NCI-H460 (cell line): ENCODE data around the gene MFAP3L. TPM values are rescaled to one million over a fixed set of nuclear protein-coding genes. Genes with fewer than 3 reads are reported as not detected.

Source experiments
- DNase-seq: peaks from one replicate; pipeline ENCODE4 v3.0.0-alpha.2; 2016; ENCODE audit warnings: low read depth; ENCODE audit errors: extremely low read depth
- total RNA-seq: library from RNA; depleted of rRNA; stranded (reverse); fragments of >200 nt; shearing (Covaris generic); gene quantifications from 2 replicates; pipeline ENCODE4 v1.2.3, GENCODE V29; 2014

Gene MFAP3L
- total RNA-seq, 1 experiment from 2014 or later, result 6.6 TPM

DNA sequence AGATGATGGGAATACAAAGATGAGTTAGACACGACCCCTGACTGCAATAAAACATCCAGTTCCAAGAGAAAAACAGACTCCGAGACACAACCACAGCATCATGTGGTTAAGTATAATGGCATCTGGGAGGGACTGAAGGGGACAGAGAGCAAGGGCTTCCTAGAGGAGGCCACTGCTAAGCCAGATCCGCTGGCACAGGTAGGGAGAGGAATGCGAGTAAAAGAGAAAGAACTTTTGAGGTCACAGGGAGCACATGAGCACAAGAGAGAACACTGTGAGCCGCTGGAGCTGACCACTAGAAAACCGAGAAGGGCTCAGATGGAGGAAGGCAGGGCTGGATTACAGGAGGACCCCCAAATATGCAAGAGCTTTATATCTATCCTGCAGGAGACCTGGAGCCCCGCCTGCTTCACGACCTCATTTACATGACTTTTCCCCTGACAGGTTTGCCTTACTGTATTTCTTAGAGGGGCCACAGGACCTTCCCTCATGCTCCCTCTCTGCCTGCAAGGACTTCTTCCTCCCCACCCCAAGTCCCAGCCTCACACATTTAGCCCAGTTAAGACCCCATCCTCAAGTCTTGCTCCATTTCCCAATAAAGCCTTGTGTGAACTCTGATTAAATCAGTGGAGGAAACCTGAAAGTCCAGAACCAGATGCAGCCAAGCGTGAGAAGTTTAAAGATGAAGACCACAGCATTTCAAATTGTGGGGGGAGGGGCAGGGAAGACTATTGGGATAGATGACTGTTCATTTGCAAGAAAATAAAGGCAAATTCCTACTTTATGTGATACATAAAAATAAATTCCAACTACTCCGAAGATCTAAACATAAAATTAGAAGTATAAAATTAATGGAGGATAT is 29.6 kb downstream of the MFAP3L start:
- DNase-seq, result no peak

DNA sequence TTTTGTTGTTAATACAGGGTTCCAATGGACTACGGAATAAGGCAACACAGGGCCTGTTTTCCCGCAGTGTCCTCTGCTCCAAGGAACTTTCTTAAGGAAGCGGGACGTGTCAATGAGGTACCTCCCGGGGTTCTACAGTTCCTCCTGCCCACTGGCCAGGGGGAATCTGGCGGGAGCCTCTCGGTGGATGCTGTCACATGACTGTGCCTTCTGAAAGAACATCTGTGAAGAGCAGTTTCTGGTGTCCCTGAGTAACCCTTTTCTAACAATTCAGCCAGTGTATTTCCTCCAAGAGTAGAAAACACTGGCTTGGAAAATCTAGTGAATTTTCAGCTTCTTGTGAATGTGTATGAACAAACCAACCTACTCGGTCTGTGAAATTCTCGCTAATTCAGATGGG is 32.7 kb downstream of the MFAP3L start:
- DNase-seq, result no peak

DNA sequence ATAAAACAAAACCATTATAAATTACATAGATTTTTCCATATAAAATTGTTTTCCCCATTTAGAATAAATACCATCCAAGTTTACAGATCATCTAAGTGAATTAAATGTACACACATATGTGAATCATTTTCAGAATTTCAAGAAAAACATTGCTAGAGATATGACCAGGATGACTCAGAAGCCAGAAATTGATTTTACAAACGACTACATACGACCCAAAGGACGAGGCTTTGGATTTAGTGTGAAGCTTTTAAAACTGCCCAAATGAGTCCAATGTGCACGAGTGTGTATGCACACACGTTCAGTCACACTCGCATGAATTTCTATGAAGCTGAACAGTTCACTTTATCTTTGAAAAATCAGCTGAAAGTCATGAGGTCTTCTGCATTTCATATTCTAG is 37.9 kb downstream of the MFAP3L start:
- DNase-seq, result no peak

DNA sequence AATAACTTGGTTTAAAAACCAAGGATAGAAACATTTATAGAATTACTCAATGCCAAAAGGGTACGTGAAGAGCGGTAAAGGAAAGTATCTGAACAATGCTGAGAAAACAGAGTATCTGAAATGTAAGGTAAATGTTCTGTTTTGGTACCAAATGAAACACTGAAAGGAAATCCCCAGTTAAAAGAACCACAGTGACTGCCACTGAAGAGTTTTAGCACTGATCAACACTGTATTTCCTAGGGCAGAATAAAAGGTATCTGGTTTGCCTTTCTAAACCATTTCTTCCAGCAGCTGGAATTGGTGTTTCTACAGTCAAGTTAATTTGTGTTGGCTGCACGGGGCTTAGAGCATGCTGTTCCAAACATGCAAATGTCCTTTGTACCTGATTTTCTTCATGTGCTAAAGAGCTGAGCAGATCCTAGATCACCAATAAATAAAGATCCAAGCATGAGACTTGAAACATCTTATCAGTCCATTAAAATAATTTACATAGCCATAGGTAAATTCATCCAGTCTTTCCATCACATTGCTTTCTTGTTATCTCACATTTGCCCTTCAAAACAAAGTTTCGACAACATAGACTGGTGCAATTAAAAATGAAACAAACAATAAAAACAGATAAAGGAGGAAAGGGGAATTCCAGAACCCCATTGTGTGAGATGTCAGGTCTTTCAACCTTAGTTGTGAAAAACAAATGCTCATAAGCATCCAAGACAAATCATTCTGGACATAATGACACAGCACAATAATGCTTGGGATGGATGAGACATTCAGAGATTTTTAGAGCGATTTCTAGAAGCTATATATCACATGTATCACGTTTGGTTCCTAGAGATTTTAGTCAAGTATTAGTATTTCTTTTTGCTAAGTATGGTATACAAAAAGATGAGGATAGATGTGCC is 38.6 kb downstream of the MFAP3L start:
- no peak for DNase-seq

DNA sequence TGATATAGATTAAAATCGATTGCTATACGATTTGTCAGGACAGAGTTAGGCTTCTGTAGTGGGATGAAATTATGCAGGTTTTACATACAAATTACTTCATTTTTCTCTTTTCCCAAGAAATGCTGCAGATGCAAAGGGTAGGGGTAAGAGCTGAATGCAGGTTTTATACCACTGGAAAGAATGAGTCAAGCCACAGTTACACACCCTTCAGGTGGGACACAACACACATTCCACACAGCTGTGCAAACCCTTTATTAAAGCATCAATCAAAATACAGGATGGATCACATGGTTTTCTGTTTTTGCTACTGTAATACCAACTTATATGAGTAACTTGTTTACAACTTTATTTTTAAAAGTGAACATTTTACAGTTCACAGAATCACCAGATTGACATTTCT is 39.8 kb downstream of the MFAP3L start:
- no peak for DNase-seq

DNA sequence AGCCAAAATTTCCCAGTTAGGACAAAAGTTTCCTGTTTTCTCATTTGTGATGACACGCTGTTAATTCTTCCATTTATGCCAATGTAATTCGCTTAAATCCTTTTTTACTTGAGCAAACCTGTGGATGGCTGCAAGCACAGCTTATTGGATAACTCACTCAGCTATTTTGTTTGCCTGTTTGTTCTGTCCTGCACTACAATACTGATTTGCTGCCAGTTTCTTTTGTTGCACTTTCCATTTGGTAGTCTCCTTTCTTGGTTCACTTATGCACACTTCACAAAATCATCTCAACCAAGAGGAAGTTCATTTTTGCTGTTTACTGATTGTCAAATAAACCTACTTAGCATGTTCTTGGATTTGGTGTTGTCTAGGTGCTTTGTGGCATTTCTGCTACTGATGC is 40.3 kb downstream of the MFAP3L start:
- DNase-seq, result no peak

DNA sequence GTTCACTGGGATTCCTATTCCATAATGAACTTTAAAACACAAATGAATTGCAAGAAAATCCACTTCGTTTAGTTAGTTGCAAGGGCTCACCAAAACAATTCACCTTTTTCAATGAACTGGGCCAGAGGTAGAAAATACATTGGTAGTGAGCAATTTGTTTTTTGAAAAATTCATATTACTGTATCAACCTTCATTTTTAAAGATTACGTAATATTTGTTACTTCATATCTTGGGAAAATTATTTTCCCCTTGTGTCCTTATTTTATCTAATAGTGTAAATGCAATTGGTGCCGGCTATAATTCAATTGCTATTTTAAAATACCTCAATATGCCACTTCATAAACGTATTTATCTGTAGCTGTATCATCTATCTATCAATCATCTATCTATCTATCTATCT is 41.5 kb downstream of the MFAP3L start:
- DNase-seq, result no peak

DNA sequence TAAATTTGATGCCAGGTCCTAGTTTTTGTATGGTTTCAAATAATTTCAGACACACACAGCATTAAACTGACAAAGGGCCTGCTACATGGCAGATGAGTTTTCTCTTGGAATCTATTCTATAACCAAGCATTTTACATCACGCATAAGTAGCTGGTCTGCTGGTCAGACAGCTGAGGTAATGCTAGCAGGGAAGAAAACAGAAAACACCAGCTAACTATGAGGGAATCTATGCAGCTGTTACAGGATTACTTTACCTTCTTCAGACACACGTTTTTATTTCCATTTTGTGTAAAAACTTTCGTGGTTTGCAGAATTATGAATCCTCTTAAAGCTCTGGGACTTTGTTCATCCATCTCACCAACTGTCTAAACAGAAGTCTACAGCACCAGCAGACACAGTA is 42.0 kb downstream of the MFAP3L start:
- no peak for DNase-seq

DNA sequence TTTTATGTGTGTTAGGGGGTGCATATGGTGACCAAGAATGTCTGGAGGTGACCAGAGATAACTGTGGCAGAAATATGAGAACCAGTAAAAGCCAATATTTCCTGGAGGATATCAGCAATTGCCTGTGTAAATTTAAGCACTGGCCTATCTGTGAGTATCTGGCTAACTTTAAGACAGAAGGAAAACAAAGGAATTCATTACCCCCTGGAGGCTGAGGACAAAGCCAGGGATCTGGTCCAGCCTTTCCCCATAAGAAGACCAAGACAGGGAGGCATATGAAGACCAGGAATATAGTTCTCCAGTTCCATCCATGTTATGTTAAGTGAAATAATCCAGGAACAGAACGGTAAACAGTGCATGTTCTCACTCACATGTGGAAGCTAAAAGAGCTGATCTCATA is 49.2 kb downstream of the MFAP3L start:
- no peak for DNase-seq

DNA sequence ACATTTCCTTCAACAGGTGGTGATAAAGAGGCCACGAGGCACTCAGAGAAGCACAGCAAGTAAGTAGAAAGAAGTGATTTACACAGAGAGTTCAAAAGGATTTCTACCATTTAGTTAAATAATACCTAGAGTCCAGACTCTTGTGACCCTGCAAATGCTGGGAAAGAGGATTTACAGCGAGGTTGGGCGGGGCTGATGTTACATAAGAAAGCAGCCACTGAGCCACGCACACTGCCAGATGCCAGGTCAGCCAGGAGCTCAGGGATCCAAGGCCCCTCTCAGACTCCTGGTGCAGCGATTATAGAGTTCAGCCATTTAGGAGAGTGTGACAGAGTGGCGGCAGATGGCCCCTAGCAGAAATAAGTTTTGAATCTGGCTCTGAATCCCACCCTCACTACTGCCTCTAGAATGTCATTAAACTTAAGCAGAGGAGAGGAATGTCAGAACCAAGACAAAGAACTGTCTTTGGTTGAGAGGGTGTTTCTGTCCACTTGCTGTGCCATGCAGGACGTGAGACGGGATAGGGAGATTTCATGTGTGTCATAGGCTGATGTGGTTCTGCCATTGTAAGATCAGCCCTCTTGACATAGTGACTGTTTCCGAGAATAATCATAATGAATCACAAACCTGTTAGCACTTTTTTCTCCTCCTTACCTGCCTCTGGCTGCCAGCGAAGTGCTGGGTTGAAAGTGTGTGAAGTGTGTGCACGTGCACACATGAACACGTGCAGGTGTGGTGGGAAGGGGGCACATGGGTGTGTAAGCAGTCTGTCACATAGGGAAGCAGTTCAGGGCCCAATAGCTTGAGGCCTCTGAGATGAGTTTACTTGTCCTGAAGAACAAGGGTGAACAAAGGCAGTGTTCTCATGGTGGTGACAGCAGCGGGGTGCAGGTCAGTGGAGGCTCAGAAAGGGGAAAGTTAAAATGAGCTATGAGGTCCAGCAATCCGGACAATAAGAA is 50.1 kb downstream of the MFAP3L start:
- DNase-seq, result no peak

DNA sequence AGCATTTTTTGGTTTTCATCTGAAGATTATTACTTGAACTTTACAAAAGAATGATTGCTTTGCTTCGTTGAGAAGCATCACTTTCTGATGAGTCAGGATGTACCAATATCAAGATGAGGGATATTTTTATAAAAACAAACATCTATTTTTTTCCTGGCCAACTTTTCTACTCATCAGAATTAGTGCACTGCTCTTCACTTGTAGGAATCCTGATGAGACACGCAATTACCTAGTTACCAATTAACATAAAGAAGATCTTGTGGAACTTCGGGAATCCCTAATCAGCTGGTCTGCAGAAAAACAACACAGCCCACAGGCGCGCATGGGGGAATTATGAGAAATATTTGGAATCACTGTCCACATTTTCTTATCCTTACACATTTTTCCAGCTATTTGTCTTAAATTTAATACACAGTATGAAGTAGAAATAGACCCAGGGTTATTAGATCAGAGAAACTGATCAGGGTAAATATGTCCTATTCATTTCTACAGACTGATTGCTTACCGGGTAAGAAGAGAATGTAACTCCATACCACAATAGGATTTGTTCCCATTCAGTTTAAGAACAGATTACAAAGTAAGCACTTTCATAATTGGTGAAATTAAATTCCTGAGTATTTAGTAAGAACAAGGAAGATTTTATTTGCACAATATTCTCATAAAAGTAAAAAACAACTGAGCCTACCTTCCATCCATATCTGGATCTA is 50.9 kb downstream of the MFAP3L start:
- DNase-seq, result no peak

DNA sequence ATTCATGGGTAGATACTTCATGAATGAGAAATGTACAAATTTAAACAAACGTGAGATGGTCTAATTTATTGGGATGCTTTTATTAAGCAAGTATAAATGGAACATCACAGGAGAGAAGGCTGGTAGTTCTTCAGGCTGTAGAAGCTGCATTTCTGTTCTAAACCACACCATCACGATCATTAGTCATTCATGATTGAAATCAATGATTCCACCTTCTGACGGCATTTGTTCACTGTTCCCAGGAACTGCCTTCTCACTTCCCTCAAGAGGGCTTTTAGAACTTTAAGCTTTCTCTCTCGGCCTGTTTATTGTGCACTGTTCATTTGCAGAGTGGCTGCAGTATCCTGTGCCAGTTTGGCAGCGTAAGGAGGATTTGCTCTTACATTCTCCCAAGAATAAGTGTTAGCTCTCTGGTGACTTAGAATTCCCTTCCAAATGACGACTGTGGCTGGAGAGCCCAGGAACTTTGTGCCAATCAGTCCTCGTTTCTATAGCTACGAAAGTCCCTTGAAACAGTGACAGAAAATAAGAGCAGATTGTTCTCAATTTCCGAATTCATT is 54.7 kb downstream of the MFAP3L start:
- DNase-seq, result no peak

DNA sequence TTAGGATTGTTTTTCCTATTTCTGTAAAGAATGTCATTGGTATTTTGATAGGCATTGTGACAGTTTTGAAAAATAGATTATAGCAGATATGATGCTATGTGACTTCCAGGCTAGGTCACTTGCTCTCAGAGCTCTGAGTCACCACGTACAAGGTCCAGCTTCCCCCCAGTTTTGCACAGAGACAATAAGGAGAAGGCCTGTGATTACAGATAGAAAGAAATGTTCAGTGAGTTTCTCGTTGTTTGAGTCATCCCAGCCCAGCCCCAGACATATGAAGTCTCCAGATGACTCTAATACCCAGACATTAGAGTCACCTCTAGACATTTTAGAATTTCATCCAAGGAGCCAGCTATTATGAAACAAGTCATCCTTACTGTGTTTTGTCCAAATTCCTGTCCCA is 57.2 kb downstream of the MFAP3L start:
- no peak for DNase-seq

DNA sequence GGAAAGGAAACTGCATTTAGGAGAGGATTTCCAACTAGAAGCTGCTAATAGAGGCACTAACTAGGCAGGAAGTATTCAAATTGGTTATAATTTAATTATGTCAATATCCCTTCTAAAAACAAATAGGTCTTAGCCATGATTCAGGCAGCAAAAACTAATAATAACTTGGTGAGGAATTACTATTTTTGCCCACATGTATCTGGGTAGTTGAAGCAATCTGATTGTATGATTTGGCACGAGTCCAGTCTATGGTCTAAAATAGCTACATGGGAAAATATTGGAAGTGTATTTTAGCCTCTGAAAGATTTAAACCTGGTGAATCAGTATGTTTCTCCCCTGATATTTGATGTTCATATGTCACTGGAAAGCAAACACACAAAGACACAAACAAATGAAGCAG is 62.2 kb downstream of the MFAP3L start:
- no peak for DNase-seq

DNA sequence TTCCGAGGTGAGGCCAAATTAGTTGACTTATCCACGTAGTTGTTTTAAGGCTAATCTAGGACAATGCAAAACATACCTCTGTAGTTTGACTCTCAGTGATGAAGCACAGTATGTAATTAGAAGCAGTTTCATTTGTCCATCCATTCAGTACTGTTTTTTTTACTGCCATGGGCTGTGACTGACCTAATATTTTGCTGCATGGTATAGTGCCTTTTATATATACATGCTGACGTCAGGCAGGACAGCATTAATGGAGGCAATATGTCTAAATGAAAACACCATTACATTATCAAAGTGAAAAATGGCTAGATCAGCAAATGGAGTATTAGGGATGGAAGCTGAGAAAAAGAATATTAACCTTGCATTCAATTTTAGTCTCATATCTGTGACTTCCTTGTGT is 66.9 kb downstream of the MFAP3L start:
- no peak for DNase-seq

DNA sequence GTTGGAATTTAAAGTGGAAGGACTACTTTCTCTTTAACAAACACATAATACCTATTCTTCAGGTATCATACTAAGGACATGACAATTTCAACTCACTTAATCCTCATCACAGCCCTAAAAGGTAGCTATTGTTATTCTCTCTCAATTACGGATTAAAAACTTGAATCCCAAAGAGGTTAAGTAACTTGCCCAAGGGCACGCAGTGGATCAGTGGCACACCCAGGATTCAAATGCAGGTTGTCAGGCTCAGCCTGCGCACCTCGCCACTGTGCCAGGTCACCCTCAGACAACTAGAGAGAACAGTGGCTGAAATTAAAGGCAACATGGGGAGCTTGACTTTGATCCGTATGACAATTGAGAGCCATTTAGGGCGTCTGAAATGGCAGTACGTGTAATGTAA is 67.6 kb downstream of the MFAP3L start:
- DNase-seq, result no peak

DNA sequence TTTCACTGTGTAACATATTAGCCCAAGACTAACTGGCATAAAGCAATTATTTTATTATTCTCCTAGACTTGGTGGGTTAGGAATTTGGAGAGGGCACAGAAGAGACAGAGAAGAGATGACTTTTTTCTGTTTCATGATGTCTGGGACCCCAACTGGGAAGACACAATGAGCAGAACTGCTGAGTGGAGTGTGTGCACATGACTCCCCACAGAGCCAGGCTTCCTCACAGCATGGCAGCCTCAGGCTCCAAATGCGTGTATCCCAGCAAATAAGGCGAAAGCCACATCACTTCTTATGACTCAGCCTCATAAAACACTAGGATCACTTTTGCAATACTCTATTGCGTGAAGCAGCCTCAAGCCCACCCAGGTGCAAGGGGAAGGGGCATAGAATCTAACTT is 68.4 kb downstream of the MFAP3L start:
- no peak for DNase-seq

DNA sequence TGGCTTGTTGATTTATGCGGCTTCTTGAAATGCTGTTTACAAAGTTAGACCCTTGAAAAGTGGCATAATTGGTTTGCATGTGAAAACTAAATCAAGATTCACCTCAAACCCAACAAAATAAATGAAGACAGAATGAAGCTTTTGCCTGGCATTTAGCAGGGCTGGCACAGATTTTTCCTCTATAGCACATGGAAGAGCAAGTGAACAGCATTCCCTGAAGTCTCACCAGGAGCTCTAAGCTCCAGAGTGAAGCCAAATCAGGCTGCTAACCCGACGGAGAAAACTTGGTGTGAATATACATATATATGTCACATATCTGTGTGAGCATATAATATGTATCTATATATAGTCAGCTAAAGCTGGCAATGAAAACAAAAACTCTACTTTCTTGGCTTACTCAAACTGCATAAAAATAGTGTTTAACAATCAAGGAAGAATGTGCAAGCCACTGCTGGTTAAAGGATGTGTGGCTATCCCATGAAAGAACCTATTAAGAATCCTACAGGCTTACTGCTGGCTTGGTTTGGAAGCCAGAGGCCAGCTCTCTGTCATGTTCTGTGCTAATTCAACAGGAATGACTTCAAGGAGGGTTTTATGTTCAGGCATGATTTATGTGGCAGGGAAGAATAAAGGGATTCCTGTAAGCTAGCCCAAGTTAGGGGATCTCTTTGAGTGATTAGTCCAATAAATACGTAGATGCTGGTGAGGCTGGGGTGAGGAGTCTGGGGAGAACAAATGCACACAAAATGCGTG is 69.9 kb downstream of the MFAP3L start:
- DNase-seq, result no peak

DNA sequence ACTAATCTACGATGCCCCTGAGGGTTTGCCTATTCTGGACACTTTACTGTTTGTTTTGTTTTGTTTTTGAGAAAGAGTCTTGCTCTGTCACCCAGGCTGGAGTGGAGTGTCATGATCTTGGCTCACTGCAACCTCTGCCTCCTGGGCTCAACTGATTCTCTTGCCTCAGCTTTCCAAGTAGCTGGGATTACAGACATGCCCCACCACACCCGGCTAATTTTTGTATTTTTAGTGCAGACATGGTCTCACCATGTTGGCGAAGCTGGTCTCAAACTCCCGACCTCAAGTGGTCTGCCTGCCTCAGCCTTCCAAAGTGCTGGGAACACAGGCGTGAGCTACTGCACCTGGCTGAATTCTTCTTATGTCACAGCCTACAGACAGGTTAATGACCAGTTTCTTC is 70.7 kb downstream of the MFAP3L start:
- no peak for DNase-seq
